GM18867 (cell line): ENCODE results near the gene FBXO45.
"Not testable (repeated sequence)": the region's sequence is repeated elsewhere in the genome, so short reads cannot be mapped to it uniquely, and the experiment has no call there.

ENCODE experiments used
- ATAC-seq: cut with Tn5 transposase; IDR thresholded peaks from one replicate; pipeline ENCODE4 v1.9.1; 2021; ENCODE audit warnings: mild to moderate bottlenecking, moderate library complexity; ENCODE audit not compliant: unreplicated experiment

Gene FBXO45

GRCh38 chr3:196555295-196555694 lies 13.2 kb upstream of the FBXO45 start:
- ATAC-seq = no peak

- no peak for ATAC-seq
Measured at GRCh38 chr3:196557236-196557635, 11.2 kb upstream of the FBXO45 start.

DNA sequence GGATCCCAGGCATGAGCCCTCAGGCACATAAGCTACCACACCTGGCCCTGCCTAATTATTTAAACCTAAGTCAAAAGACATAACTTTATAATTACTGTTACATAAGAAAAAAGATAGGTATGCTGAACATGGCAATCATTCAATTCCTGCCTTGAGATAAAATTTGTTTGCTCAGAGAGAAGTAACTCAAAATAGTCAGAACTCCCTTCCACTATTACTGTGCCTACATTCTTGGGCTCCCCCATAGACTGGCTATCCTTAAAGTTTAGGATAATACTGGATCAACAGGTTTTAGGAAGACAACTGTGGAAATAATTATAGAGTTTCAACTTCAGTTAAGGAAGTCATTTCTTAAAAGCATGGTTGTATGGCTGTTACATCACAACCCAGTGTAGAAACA lies 10.0 kb upstream of the FBXO45 start:
- ATAC-seq = no peak

GRCh38 chr3:196559826-196560225 lies 8.6 kb upstream of the FBXO45 start:
- ATAC-seq = no peak

- no peak for ATAC-seq
Measured at GRCh38 chr3:196563721-196564225, 4.7 kb upstream of the FBXO45 start.

- peak; percentile 43 for ATAC-seq
Measured at GRCh38 chr3:196569003-196569516, 600 bp downstream of the FBXO45 start.

- not testable (repeated sequence) for ATAC-seq
Measured at GRCh38 chr3:196570332-196570731, 1.9 kb downstream of the FBXO45 start.

- no peak for ATAC-seq
Measured at GRCh38 chr3:196572389-196572788, 3.9 kb downstream of the FBXO45 start.

GRCh38 chr3:196585044-196585757 lies 16.7 kb downstream of the FBXO45 start:
- ATAC-seq = no peak

DNA sequence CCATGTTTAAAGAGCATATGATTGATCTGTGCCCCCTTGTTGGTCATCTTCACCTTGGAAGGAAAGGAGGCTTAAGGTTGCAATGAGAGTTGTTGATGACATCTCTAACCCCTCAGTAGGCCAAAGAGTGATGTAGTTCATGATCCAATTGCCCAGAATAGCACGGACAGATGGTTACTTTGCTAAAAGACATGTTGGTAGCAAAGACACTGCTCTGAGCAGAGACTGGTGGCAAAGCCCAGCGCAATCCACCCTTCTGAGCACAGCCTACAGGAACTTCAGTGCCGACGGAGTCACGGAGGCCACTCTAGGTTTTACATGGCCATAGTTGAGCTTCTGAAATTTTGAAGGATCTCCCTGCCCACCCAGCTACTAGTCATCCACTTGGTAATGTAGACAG lies 21.8 kb downstream of the FBXO45 start:
- ATAC-seq = no peak

DNA sequence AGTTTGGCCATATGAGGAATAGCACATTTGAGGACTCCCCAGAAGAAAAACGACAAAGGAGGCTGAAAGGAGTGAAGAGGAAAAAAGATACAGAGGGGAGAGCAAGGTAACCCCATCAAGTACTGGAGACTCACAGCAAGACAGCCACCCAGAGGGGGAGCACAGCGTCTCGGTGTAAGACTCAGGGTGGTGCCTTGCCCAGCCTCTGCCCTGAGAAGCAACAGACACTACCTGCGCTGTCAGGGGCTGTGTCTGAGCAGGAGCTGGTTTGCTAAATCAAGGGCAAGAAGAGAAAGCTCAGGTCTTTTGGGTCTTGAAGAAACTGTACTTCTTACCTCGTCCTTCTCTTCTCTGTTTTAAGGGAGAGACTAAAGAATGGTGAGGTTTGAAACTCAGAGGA lies 27.9 kb downstream of the FBXO45 start:
- no peak for ATAC-seq

- ATAC-seq = not testable (repeated sequence)
Measured at GRCh38 chr3:196597971-196598733, 29.7 kb downstream of the FBXO45 start.

GRCh38 chr3:196599734-196600128 lies 31.3 kb downstream of the FBXO45 start:
- ATAC-seq = no peak

DNA sequence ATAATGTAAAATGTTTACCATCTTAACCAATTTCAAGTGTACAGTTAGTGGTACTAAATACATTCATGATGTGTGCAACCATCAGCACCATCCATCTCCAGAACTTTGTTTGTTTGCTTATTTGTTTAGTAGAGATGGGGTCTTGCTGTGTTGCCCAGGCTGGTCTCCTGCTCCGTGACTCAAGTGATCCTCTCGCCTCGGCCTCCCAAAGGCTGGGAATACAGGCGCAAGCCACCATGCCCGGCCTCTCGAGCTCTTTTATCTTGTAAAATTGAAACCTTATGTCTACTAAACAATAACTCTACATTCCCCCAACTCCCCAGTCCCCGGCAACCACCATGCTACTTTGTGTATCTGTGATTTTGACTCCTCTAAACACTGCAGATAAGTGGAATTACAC lies 31.9 kb downstream of the FBXO45 start:
- ATAC-seq = no peak

GRCh38 chr3:196602673-196603072 lies 34.2 kb downstream of the FBXO45 start:
- ATAC-seq = no peak

GRCh38 chr3:196603683-196604082 lies 35.2 kb downstream of the FBXO45 start:
- no peak for ATAC-seq

GRCh38 chr3:196604548-196604947 lies 36.1 kb downstream of the FBXO45 start:
- no peak for ATAC-seq

GRCh38 chr3:196608693-196609092 lies 40.2 kb downstream of the FBXO45 start:
- ATAC-seq = no peak

DNA sequence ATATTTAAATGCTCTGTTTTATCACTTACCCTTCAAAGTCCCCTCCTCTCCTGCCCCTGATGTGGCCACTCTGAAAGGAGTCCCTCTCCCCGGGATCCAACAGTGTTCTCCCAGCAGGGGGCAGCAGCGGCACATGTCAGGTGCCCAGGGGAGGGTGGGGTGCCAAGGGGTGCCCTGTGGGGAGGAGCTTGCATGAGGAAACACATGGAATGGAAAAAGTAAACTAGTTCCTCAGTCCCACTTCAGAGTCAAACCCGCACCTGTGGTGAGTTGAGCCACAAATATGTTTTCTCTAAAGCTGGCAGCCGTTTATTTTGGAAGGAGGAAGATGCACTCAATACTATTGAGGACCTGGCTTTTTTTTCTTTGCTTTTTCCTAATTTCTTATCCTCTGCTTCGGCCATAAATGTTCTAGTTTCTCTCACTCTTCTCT lies 40.9 kb downstream of the FBXO45 start:
- peak; percentile 72 for ATAC-seq

DNA sequence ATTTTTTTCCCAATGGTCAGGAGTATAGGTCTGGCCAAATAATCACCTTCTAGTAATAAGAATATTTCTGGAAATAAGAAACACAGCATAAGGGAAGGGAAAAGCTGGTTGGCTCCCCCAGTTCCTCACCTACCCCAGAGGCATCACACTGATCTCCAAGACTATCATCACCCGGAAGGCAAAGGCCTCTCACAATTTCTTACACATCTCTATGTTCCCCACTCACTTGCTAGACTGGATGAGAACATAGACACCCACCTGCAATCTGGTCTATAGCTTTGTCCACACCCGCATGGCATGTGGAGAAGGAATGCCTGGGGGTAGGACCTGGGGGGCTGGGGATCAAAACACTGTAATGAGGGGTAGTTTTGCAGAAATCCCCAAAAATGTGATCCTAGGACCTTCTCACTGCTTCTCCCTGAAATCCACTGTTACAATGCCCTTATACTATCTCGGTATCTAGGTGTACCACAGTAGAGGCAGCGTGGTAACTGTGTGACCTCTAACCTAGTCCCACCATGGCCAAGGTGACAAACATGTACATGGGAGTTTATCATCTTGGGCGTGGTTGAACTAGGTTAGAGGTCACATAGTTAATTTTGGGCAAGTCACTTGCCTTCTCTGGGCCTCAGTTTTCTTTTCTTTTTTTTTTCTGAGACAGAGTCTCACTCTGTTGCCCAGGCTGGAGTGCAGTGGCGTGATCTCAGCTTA lies 41.5 kb downstream of the FBXO45 start:
- ATAC-seq = no peak

GRCh38 chr3:196611761-196612483 lies 43.5 kb downstream of the FBXO45 start:
- ATAC-seq = no peak
